HG03575 (cell line): Measurements from ENCODE around the gene TMCO6.
A peak's percentile ranks its signal among the peaks of the same experiment; 100 is the strongest.
"Not testable (repeated sequence)": the region's sequence is repeated elsewhere in the genome, so short reads cannot be mapped to it uniquely, and the experiment has no call there.

Experiments used
- ATAC-seq: cut with Tn5 transposase; IDR thresholded peaks from one replicate; pipeline ENCODE4 v1.9.1; 2021; ENCODE audit not compliant: unreplicated experiment, insufficient number of reproducible peaks, low FRiP score; ENCODE audit errors: extremely low read depth

Gene TMCO6

DNA sequence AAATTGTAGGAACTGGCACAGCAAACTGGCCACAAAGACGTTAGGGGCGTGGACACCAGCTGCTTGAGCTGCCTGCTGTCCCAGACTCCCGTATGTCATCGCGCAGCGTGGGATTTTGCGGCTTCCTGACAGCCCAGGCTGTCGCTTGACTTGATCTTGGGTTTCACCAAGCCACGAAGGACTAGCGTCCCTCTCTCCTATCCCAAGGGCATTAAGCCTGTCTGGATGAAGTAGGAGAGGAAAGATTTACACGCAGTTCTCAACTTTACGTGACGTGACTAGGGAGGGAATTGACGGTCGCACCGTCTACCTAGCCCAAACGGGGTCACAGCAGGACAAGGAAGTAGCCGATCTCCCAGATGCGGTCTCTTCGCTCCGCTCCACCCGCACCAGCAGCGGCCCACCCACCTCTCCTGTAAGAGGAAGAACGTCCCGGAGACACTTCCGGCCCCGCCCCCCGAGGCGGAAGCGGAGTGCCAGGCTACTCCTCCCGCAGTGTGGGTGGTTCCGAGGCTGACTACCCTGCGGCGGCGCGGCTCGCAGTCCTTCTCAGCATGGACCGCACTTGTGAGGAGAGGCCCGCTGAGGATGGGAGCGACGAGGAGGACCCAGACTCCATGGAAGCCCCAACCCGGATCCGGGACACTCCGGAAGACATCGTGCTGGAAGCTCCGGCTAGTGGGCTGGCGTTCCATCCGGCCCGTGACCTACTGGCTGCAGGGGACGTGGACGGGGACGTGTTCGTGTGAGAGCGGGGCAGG is 25.3 kb downstream of the TMCO6 start, which contains the start of gene WDR55:
Gene WDR55 (plus strand): TSS at position 546 of the 761 bp plus-strand sequence. CDS start 9 bp downstream, at position 555.
- peak; percentile 66 for ATAC-seq

GRCh38 chr5:140671035-140671434 is 31.8 kb downstream of the TMCO6 start:
- not testable (repeated sequence) for ATAC-seq

DNA sequence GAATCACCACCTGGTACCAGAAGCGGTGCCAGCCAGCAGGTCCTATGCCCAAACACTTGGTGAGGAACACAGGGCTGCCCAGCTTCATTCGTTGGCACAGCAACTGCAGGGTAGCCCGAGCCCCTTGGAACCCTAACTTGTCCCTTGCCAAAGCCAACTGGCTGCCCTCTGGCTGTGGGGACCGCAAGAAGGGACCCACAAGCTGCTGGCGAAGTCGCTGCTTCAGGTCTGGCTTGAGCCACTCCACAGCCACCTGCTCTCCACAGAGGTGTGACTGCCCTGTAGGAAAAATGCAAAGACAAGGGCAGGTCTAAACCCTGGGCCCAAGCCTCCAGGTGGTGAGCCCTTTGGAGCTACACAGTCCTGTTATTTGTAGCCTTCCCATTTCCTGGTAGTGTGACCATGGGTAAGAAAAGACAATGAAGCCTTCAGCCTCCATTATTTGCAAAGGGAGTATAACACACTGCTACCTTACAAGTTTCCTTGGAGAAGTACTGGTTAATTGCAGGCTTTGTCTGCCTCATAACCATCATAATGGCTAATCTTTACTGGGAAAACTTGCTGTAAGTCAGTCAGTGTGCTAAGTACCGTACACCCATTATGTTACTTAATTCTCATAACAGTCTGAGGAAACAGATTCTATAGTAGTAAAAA is 32.3 kb downstream of the TMCO6 start:
- no peak for ATAC-seq

DNA sequence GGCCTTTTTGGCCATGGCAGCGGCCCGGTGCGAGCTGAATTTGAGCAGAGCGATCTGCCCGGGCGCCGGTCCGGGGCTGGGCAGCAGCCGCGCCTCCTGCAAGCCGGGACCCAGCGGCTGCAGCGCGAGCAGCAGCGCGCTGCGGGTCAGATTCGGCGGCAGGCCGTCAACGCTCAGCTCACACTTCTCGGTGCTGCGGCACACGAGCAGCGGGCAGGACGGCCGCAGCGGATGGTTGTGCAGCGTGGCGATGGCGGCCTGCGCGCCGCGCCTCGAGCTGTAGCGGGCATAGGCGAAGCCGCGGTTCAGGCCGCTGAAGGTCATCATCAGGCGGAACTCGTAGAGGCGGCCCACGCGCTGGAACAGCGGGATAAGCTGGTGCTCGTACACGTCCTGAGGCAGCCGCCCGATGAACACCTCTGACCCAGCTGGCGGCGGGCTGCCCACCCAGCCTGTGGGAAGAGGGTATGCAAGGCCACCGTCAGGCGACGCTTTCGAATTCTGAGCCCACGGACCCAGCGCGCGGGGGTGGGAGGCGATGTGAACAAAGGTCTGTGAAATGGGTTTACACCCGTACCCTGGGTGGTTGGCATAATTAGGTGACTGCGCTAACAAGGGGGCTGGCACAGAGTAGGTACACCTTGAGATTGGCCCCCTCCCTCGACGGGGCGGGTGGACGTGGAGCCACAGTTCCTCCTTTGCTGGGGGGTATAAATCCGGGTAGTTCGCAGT is 33.4 kb downstream of the TMCO6 start:
- no peak for ATAC-seq

DNA sequence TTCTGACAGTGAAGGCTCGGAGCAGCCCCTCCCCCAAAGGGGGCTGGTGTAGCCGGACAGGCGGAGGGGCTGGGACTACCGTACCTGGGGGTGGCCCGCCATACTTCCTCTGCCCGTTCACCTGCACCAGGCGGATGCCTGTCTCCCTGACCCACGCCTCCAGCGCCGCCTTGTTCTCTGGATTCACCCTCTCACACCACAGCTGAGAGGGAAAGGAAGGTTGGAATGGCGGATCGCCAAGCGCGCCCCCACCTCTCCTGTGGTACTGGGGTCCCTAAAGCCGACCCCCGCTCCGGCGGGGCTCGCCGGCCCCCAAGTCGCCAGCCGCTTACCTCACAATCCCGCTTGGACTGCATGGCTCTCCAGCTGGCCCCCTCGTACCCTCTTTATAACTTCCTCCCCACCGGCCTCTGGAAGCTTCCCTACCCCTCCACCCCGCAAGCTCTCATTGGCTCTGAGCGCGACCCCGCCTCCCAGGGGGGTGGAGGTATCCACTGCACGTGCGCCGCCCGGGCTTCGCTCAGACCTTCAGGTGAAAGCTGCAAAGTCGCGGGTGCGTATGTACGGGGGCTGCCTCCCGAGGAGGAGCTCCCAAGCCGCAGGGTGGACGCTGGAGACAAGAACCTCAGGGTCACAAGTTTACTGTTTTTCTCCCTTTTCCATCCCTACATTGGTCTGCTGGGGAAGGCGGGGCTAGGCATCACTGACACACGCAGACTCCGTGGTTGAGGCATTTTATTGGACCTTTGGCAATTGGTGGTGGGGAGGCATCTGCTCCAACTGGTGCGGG is 34.1 kb downstream of the TMCO6 start, which contains the start of gene DND1:
Gene DND1 (minus strand): TSS at position 390 of the 790 bp plus-strand sequence. CDS start 34 bp downstream, at position 356.
- no peak for ATAC-seq

GRCh38 chr5:140674211-140674610 is 35.0 kb downstream of the TMCO6 start:
- ATAC-seq, result no peak

- ATAC-seq, result no peak
Observed at GRCh38 chr5:140674629-140675028, 35.4 kb downstream of the TMCO6 start.

DNA sequence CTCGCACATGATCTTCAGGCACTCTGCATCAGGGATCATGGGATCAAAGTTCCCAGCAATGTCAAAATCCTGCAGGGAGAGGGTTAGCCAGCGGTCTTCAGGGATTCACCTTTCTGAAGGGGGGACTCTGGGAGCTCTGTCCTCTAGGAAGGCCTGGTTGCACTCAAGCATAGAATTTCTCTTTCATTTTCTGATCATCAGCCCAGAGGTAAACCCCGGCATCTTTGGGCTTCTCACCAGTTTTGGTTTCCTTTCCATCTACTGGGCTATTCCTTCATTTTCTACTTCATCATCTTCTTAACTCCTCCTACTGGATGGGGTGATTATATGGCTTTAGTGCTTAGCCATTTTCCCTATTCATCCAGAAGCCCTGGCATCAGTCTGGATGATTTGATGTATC is 38.7 kb downstream of the TMCO6 start:
- no peak for ATAC-seq

DNA sequence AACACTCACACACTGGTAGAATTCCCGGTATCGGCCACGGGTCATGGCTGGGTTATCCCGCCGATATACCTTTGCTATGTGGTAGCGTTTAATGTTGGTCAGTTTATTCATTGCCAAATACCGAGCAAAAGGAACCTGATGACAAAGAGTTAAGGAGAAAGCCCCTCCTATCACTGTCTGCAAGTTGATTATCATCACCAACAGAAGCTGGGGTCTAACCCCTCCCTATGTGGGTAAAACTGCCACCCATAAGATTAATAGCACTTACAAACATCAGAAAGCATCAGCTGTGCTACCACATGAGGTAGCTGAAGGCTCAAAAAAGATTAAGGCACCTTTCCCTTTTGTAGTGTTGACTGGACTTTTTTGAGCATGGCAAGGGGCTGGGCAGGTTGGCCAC is 39.7 kb downstream of the TMCO6 start:
- no peak for ATAC-seq

DNA sequence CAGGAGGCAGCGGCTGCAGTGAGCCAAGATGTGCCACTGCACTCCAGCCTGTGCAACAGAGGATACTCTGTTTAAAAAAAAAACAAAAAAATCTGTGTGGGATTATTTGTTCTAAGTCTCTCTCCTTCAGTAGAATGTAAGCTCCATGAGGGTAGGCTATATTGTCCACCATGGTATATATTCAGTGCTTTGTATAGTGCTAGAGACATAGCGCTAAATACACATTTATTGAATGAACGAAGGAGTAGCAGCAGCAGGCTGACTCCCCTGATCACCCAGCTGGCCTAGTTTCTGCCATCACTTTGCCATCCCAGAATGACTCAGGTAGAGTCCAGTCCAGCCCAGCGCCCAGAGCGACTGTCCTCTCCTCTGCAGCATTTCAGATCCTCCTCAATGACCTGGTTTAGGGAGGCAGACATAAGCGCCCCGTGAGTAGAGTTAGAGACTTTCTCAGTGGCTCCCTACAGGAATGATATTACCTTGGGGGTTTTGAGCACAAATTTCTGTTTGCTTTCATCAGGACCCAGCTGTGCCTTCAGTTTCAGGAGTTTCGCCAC is 51.2 kb downstream of the TMCO6 start:
- ATAC-seq, result no peak

- ATAC-seq, result peak; percentile 73
Observed at GRCh38 chr5:140690941-140691924, 52.0 kb downstream of the TMCO6 start, which contains the start of the genes HARS1 and HARS2. Gene HARS1 (minus strand): TSS chr5:140691370. CDS start chr5:140691304, 66 bp downstream. Gene HARS2 (plus strand): TSS chr5:140691455. CDS start chr5:140691649, 194 bp downstream.

GRCh38 chr5:140694276-140694675 is 55.0 kb downstream of the TMCO6 start:
- ATAC-seq, result no peak
